ENCODE results near the gene GPR61. TPM values are rescaled to one million over a fixed set of nuclear protein-coding genes. Genes with fewer than 3 reads are reported as not detected.

Gene GPR61
- total RNA-seq, 1 experiment from 2014 or later, result 0.30 TPM

DNA sequence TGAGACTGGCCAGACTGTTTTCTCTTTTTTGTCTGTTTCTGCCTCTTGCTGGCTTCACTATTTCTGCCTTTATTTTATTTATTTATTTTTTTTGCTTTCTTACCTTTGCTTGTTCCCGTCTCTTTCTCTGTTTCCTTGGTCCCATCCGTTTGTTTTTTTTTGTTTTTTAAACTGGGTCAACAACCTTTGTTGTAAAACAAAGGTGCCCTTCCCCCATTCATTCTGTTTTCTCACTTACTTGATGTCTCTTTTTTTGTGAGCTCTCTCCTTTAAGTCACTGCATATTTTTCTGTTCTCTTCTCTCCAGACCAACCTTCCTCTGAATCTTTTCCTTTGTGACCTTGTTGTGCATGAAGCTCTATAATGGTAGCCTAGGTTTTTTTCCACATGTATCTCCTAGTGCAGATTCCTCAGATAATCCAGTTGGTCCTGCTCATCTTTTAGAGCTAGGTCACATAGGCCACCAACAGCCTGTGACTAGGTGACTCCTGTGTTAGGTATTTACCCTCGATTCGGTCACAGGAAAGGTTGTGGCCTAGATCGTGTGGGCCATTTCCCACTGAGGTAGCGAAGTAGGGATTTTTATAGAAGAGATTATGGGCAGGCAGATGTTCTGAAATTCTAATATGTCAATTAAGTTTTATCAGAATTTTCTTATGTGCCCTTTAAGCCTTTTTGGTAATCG is 24.7 kb downstream of the GPR61 start:
- no peak for DNase-seq (ENCODE audit: extremely low read depth, low read depth)

DNA sequence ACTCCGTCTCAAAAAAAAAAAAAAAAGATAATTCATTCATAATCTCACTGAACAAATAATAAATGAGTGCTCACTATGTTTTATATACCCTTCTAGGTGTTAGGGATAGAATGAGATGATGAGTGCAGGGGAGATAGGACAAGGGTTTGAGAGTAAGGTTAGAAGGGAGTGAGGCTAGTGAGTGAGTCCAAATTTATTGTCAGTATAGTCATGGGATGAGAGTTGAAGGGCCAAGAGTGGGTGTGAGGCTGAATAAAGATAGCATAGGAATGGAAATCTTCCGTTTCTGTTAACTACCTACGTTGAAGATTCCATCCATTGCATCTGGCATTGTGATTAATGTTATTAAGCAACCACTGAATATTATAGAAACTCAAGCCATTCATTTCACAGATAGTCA is 25.6 kb downstream of the GPR61 start:
- DNase-seq (ENCODE audit: extremely low read depth, low read depth), result no peak

DNA sequence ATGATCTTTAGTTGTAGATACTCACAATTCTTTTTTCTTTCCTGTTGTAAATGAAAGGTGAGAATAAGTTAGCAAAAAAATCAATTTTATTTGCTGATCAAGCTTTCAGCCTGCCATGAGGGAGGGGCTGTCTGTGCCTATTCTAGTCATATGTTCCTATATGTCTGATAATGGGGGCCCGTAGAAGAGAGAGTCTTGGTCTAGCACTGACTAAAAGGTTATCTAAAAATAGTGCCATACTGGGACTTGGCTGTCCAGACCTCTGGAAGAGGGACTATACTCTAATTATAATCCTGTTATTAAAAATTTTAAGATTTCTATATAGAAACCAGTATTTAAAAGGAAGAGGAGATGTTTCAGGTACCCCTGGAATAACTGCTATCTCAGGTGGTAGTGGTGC is 27.3 kb downstream of the GPR61 start:
- DNase-seq (ENCODE audit: extremely low read depth, low read depth), result no peak

DNA sequence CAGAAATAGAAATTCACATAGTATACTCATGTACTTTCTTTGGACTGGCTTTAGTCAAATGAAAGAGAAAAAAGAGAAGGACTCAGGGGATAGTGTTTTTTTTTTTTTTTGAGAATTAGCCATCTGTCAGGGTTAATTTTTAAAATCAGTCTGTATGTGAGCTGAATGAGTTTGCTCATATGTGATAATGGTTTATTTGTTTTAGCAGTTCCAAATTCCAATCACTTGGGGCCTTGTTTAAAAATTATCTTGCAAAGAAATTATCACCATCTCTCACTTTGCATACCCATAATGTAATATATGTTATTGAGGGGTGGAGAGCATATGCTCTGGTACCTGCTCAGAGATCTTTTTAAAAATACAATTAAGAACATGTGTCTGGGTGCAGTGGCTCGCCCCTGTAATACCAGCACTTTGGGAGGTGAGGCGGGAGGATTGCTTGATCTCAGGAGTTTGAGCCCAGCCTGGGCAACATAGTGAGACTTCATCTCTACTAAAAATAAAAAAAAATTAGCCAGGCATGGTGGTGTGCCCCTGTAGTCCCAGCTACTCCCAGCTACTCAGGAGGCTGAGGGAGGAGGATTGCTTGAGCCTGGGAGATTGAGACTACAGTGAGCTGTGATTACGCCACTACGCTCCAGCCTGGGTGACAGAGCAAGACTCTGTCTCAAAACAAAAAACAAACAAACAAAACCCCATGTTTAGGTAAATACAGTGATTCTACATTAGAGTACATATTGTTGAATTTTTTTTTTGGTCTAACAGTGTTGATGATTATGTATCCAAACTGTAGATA is 28.4 kb downstream of the GPR61 start:
- DNase-seq (ENCODE audit: extremely low read depth, low read depth), result no peak

DNA sequence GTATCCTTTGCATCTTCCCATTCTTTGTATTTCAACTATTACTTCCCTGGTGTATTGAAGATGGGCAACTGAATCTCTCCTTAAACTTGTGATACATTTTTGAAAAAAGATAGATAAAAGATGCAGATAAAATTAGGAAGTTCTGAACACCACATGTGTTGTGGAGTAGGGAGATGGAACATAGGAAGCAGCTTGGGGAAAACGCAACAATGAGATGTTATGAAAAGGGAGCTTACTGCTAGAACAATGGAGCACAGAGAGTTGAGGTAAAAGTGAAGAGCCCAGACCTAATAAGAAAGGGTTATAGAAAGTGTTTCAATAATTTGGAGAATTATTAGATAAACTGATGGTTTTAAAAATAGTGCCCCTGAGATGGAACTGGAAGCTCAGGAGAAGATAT is 29.7 kb downstream of the GPR61 start:
- no peak for DNase-seq (ENCODE audit: extremely low read depth, low read depth)

DNA sequence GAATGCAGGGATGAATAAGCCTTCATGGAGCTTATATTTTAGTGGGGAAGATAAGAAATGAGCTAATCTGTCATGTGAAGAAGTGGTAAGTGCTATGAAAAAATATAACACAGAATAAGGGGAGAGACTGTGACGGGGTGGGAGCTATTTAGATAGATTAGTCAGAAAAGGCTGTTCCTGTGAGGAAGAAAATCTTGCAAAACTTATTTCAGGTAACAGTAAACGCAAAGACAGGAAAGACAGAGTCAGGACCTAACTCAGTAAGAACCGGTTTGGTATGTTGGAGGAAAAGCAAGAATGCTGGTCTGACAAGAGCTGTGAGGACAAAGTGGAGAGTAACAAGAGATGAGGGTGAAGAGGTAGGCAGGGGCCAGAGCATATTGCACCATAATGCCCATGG is 30.7 kb downstream of the GPR61 start:
- no peak for DNase-seq (ENCODE audit: extremely low read depth, low read depth)

DNA sequence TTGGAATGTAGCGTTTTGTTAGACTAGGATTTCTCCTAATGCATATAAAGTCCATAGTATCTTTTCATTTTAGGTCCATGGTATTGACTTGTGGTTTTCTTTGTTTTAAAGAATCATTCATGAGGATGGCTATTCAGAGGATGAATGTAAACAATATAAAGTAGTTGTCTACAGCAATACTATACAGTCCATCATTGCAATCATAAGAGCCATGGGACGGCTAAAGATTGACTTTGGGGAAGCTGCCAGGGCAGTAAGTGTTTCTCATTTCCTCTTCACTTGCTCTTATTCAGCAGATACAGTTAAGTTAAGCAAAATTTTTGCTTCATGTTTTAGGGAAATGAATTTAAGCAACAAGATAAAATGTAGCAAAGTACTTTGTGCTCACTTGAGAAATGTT is 34.1 kb downstream of the GPR61 start:
- no peak for DNase-seq (ENCODE audit: extremely low read depth, low read depth)

DNA sequence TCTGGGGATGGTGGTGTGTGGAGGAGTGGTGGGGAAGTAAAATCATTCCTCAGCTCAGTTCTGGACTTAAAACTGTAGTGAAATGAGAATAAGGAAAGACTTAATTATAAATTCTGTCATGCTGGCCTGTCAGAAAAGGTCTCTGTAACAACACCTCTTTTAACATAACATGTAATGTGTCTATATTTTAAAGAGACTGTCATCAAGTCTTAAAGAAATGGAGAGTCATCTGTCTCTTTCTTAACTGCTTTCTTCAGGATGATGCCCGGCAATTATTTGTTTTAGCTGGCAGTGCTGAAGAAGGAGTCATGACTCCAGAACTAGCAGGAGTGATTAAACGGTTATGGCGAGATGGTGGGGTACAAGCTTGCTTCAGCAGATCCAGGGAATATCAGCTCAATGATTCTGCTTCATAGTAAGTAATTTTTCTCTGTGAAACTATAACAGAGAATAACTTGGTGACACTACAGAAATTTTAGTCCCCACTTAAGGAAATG is 39.3 kb downstream of the GPR61 start:
- no peak for DNase-seq (ENCODE audit: extremely low read depth, low read depth)

DNA sequence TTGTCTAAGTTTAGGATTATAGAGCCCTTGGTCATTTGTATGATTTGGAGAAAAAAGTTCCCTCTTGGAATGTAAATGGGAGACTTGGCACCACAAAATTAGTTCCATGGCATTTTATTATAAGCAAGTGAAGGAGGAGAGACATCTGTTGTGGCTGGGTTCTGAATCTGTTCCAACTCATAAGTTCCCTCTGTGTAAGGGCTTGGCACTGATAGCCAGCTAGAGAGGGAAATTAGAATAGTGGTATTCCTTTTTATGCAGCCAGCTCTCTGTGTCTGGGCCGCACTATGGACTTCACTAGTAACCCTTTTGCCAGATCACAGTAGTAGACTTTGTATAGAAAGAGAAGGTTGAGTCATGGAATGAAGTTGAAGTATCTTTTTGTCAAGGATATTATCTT is 39.8 kb downstream of the GPR61 start:
- DNase-seq (ENCODE audit: extremely low read depth, low read depth), result no peak

DNA sequence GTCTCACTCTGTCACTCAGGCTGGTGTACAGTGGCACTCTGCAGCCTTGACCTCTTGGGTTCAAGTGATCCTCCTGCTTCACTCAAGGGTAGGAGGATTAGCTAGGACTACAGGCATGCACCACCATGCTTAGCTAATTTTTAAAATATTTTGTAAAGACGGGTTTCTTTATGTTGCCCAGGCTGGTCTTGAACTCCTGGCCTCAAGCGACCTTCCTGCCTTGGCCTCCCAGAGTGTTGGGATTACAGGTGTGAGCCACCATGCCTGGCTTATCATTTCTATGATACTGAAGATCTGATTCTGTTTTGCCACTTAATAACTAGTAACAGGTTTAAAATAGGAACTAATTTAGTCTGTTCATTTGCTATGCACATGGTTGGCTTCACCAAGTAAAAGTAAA is 42.3 kb downstream of the GPR61 start:
- DNase-seq (ENCODE audit: extremely low read depth, low read depth), result no peak

DNA sequence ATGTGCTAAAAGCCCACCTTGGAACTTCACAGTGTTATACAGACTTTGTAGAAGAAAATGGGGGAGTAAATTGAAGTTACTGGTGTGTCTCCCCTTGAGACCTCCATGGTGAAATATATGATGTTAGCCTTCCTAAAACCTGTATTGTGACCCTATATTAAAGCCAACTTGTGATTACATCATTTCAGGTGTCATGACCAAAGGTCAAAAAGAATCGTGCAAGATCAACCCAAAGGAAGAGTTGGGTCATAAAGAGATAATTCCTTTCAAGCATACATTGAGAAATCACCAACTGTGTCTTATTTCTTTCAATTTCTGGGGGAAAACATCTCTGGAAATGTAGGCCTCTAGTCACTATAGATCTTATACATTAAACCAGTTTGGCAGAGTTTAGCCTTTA is 45.1 kb downstream of the GPR61 start:
- no peak for DNase-seq (ENCODE audit: extremely low read depth, low read depth)

DNA sequence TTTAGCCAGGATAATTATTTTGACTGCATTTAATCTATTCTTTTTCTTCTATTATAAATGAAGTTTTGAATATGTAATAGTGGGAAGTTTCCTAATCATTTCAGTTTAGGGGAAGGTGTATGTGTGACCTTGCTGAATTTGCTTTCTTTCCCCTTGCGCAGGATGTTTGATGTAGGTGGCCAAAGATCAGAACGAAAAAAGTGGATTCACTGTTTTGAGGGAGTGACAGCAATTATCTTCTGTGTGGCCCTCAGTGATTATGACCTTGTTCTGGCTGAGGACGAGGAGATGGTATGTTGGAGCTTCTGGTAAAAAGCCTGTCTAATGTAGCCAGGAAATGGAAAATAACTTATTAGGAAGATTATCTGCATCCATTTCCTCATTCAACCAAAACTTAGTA is 46.4 kb downstream of the GPR61 start:
- DNase-seq (ENCODE audit: extremely low read depth, low read depth), result no peak

DNA sequence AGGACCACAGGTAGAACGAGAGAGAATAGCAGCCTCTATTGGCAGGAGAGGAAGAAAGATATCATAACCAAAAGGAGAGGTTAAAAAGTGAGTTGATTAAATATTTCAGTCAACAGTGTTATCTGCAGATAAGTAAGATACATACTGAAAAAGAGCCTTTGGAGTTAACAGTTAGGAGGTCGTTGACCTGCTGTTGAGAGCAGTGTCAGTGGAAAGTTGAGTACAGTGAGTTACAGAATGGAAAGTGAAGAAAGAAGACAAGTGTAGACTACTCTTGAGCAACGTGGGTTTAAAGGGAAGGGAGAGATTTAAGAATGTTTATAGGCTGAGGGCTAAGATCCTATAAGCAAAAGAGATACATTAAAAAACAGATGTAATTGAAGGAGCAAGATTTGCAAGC is 49.5 kb downstream of the GPR61 start:
- no peak for DNase-seq (ENCODE audit: extremely low read depth, low read depth)

DNA sequence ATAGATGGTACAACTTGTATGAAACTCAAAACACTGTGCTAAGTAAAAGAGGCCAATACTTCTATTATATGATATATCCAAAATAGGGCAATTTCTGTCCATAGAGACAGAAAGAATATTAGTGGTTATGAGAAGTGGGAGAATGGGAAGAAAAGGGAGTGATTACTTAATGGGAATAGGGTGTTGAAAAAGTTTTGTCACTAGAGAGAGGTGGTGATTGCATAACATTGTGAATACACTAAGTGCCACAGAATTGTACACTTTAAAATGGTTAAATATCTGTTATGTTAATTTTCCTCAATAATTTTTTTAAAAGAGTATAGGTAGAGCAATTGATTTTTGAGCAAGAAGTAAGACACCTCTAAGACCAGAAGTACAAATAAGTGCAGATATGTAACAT is 50.0 kb downstream of the GPR61 start:
- DNase-seq (ENCODE audit: extremely low read depth, low read depth), result no peak

DNA sequence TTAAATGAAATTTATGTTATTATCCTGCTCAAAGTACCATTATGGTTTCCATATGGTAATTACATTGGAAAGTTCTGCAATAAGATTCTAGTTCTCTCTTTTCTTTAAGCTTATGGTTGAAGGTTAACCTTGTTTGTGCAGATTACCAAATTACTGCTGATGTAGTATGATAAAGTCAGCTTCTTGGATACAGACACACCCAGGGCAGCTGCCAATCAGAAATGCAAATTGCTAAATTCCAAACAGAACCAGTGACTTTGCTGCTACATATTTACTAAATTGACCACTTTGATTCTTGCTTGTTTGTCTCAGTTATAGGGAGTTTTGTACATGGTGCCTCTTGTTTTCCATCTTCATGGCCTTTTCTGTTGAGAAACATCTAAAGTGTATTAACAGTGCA is 53.2 kb downstream of the GPR61 start:
- no peak for DNase-seq (ENCODE audit: extremely low read depth, low read depth)

DNA sequence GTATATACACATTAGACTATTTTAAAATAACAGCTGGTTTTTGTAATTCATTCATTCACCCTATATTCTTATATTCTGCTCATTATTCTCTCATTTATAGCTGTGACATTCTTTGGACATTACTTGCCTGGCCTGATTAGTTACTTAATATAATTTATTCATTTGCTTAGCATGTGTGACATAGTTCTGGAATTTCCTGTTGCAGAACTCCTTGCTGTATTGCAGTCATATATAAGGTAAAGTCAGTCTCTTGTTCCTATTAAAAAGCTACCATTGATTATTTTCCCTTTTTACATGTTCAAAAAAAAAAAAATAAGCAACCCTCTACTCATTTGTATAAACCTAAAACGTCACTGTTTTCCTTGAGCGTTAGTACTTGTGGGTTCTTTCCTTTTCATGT is 55.9 kb downstream of the GPR61 start:
- no peak for DNase-seq (ENCODE audit: extremely low read depth, low read depth)

Small RNA genes within 50 kb of the gene (small RNA-seq; reads per million reads assigned to genes)
- gene RNU6V, result 0.02 to 0.12 reads per million in 2 experiments

Other genes starting within 250 kb of the GPR61 start
- not detected in 2 replicates for gene MYBPHL, start 232.9 kb upstream of the GPR61 start, total RNA-seq (2014; rRNA removed; shearing (Covaris generic))
- 1.6 and 3.0 TPM in 2 replicates for gene SORT1, start 142.0 kb upstream of the GPR61 start, total RNA-seq (2014; rRNA removed; shearing (Covaris generic))
- 85.5 and 98.2 TPM in 2 replicates for gene PSMA5, start 113.4 kb upstream of the GPR61 start, total RNA-seq (2014; rRNA removed; shearing (Covaris generic))
- 0.05 TPM in 1 of 2 replicates, not detected in the other for gene SYPL2, start 73.3 kb upstream of the GPR61 start, total RNA-seq (2014; rRNA removed; shearing (Covaris generic))
- gene ATXN7L2, start 56.0 kb upstream of the GPR61 start, total RNA-seq (2014; rRNA removed; shearing (Covaris generic)), result 3.1 TPM in 2 replicates
- 2.3 and 2.8 TPM in 2 replicates for gene CYB561D1, start 45.8 kb upstream of the GPR61 start, total RNA-seq (2014; rRNA removed; shearing (Covaris generic))
- 1.2 and 1.4 TPM in 2 replicates for gene AMIGO1, start 30.1 kb upstream of the GPR61 start, total RNA-seq (2014; rRNA removed; shearing (Covaris generic))
- gene GNAI3, start 8.7 kb downstream of the GPR61 start, total RNA-seq (2014; rRNA removed; shearing (Covaris generic)), result 7.6 and 8.5 TPM in 2 replicates
- gene GNAT2, start 79.7 kb downstream of the GPR61 start, total RNA-seq (2014; rRNA removed; shearing (Covaris generic)), result not detected in 2 replicates
- 33.3 and 39.5 TPM in 2 replicates for gene AMPD2, start 80.0 kb downstream of the GPR61 start, total RNA-seq (2014; rRNA removed; shearing (Covaris generic))
- 25.5 and 33.5 TPM in 2 replicates for gene GSTM4, start 116.2 kb downstream of the GPR61 start, total RNA-seq (2014; rRNA removed; shearing (Covaris generic))
- gene GSTM2, start 128.2 kb downstream of the GPR61 start, total RNA-seq (2014; rRNA removed; shearing (Covaris generic)), result 9.8 and 11.8 TPM in 2 replicates
- gene GSTM1, start 147.9 kb downstream of the GPR61 start, total RNA-seq (2014; rRNA removed; shearing (Covaris generic)), result 67.1 and 68.9 TPM in 2 replicates
- 0.12 TPM in 2 replicates for gene GSTM5, start 172.4 kb downstream of the GPR61 start, total RNA-seq (2014; rRNA removed; shearing (Covaris generic))
- gene GSTM3, start 201.2 kb downstream of the GPR61 start, total RNA-seq (2014; rRNA removed; shearing (Covaris generic)), result 266 and 288 TPM in 2 replicates
- 0.15 TPM in 1 of 2 replicates, not detected in the other for gene EPS8L3, start 224.1 kb downstream of the GPR61 start, total RNA-seq (2014; rRNA removed; shearing (Covaris generic))

Data from NCI-H460 (cell line).